ENCODE data around the gene ARHGAP24.

- TF ChIP-seq CTCF (IDR thresholded peaks at IDR 0.05) (no peak), POLR2A (IDR thresholded peaks at IDR 0.05) (no peak)
Observed at GRCh38 chr4:85720735-85721134, 245.8 kb downstream of the ARHGAP24 start.
